ENCODE results near the gene PPP1R2. TPM values are rescaled to one million over a fixed set of nuclear protein-coding genes. Genes with fewer than 3 reads are reported as not detected.

The PPP1R2 gene
- total RNA-seq, 3 donors from 2014 or later = 42.6 to 60.0 (median 46.2) TPM

DNA sequence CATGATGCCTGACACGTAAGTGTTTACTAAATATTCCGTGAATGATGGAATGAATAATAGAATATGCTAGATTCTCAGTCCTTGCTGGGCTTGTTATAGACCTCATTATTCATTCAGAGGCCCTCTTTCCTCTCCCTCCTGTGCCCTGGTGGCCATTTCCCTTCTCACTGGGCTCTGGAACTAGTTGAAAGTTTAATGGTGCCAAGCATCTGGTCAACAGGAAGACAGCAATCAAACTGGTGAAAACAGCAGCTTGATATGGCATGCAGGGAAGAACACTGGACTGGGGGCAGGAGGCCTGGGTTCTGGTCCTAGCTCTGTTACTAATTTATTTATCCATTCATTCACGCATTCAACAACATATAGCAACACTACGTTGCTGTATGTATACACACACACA lies 44.3 kb upstream of the PPP1R2 start:
- TF ChIP-seq, protein P1, sequence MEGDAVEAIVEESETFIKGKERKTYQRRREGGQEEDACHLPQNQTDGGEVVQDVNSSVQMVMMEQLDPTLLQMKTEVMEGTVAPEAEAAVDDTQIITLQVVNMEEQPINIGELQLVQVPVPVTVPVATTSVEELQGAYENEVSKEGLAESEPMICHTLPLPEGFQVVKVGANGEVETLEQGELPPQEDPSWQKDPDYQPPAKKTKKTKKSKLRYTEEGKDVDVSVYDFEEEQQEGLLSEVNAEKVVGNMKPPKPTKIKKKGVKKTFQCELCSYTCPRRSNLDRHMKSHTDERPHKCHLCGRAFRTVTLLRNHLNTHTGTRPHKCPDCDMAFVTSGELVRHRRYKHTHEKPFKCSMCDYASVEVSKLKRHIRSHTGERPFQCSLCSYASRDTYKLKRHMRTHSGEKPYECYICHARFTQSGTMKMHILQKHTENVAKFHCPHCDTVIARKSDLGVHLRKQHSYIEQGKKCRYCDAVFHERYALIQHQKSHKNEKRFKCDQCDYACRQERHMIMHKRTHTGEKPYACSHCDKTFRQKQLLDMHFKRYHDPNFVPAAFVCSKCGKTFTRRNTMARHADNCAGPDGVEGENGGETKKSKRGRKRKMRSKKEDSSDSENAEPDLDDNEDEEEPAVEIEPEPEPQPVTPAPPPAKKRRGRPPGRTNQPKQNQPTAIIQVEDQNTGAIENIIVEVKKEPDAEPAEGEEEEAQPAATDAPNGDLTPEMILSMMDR (IDR thresholded peaks at IDR 0.05) = no peak
- intact Hi-C loops (cut with DNase I, micrococcal nuclease) = no loop called here
- DNase-seq (no peak), ATAC-seq (no peak)
- Histone ChIP-seq H3K4me3 (no peak overlapping the region), H3K9me3 (no peaks in the 10 kb centered on the region), H3K4me1 (ENCODE audit: low read depth) (no peaks in the 10 kb centered on the region), H3K36me3 (ENCODE audit: low read depth) (no peaks in the 10 kb centered on the region)

- Histone ChIP-seq H3K9me3 (no peaks in the 10 kb centered on the region), H3K36me3 (ENCODE audit: low read depth) (no peaks in the 10 kb centered on the region), H3K4me3 (no peak overlapping the region), H3K4me1 (ENCODE audit: low read depth) (no peaks in the 10 kb centered on the region)
- no peak for ATAC-seq
- DNase-seq = no peak
- intact Hi-C loops (cut with DNase I, micrococcal nuclease) = no loop called here
- TF ChIP-seq, protein P1 (IDR thresholded peaks at IDR 0.05) = no peak
Observed at GRCh38 chr3:195584543-195584870, 41.4 kb upstream of the PPP1R2 start.

DNA sequence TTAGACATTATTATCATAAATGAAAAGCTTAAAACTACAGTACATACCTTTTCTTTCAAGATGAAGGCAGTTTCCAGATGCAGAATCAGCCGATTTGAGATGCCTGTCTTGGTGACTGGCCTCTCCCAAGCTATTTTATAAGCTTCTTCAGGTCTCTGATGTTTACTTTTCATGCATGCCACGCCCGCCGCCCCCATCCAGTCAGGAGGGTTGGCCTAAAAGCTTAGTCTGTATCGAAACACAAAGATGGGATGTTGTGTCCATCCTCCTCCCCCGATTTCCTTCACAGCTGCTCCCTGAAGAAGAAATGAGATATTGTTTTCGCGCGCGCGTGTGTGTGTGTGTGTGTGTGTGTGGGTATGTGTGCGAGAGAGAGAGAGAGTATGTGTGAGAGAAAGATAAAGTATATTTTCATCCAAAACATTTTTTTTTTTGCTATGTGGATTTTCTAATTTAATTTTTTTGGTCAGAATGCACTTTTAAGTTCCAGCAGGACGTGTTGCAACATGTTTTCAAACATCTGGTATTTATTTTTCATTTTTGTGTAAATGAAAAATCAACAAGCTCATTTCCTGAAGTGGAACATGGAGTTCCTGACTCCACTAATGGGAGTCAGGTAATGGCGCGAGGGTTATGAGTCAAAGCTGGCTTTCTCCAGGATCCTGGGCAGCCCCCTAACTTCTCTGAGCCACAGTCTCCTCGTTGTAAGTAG lies 40.9 kb upstream of the PPP1R2 start, which contains the start of gene APOD:
TSS of gene APOD (minus strand) at position 110 of the 712 bp plus-strand sequence. CDS start 4,479 bp downstream, outside the sequence.
- peak; percentile 81 for ATAC-seq

DNA sequence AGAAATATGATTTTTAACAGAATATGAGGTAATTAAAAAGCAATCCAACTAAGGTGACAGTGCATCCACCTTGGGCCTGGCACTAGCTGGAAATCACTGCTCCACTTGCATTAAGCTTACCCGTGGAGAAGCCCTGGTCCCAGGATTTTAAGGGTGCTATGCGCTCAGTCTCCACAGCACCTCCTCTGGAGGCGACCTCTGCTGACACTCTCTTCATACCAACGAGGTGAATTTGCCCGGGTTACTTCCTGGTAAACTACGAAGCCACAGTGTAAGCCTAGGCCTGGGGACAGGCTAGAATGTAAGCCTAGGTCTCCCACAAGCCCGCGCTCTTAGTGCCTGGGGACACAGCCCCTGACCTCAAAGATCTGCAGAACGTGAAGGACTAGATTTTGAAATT lies 39.8 kb upstream of the PPP1R2 start:
- ATAC-seq (peak; percentile 75), DNase-seq (peak in 1 of 3 donors; percentile 26)
- TF ChIP-seq, protein P1 (IDR thresholded peaks at IDR 0.05) = no peak
- intact Hi-C loops (cut with DNase I, micrococcal nuclease) = no loop called here
- H3K9me3 ChIP-seq = no peaks in the 10 kb centered on the region
- no peaks in the 10 kb centered on the region for H3K36me3 ChIP-seq (ENCODE audit: low read depth)
- H3K4me1 ChIP-seq (ENCODE audit: low read depth) = no peaks in the 10 kb centered on the region
- no peak overlapping the region for H3K4me3 ChIP-seq

More for the DNA sequence above, 40.9 kb upstream of the PPP1R2 start, which contains the start of gene APOD:
- no peaks in the 10 kb centered on the region for H3K9me3 ChIP-seq
- intact Hi-C loops (cut with DNase I, micrococcal nuclease) = no loop called here
- H3K4me1 ChIP-seq (ENCODE audit: low read depth) = no peaks in the 10 kb centered on the region
- TF ChIP-seq, protein P1 (IDR thresholded peaks at IDR 0.05) = no peak
- no peak within 1 kb of the TSS for H3K4me3 ChIP-seq
- no peaks in the 10 kb centered on the region for H3K36me3 ChIP-seq (ENCODE audit: low read depth)
- peak; percentile 71 to 73 (median 71) for DNase-seq

GRCh38 chr3:195580744-195581443 lies 37.8 kb upstream of the PPP1R2 start:
- H3K36me3 ChIP-seq (ENCODE audit: low read depth) = no peaks in the 10 kb centered on the region
- intact Hi-C loops (cut with DNase I, micrococcal nuclease) = no loop called here
- TF ChIP-seq, protein P1 (IDR thresholded peaks at IDR 0.05) = no peak
- ATAC-seq = no peak
- no peak overlapping the region for H3K4me3 ChIP-seq
- DNase-seq = no peak
- no peaks in the 10 kb centered on the region for H3K4me1 ChIP-seq (ENCODE audit: low read depth)
- H3K9me3 ChIP-seq = no peaks in the 10 kb centered on the region

Measured in mucosa of descending colon (tissue), 3 donors.